RWPE2 (cell line): Measurements from ENCODE around the gene SAMD3.

ENCODE experiments used
- ATAC-seq: fragments of 200-7000 bp; cut with Tn5 transposase; 3 replicates; pipeline ENCODE4 v1.9.1; 2021; ENCODE audit warnings: low read depth
- DNase-seq: peaks from one replicate; pipeline ENCODE4 v3.0.0-alpha.2; 2020; ENCODE audit warnings: low spot score
- H3K27ac ChIP-seq: fragments of 450-650 bp; 2 replicates; pipeline ENCODE4 v1.5.1; 2017; ENCODE audit warnings: mild to moderate bottlenecking; ENCODE audit not compliant: poor library complexity, severe bottlenecking
- H3K27me3 ChIP-seq: fragments of 250-450 bp; sonication (Bioruptor Pico); 2 replicates; pipeline ENCODE4 v1.5.1; 2021; ENCODE audit warnings: mild to moderate bottlenecking, moderate library complexity; ENCODE audit not compliant: insufficient read depth, poor library complexity, severe bottlenecking
- H3K36me3 ChIP-seq: fragments of 250-450 bp; sonication (Bioruptor Pico); 2 replicates; pipeline ENCODE4 v1.5.1; 2020; ENCODE audit warnings: low read depth, mild to moderate bottlenecking, moderate library complexity
- H3K4me1 ChIP-seq: fragments of 250-450 bp; sonication (Bioruptor Pico); 2 replicates; pipeline ENCODE4 v1.5.1; 2021; ENCODE audit warnings: mild to moderate bottlenecking, moderate library complexity; ENCODE audit not compliant: insufficient read depth, poor library complexity, severe bottlenecking
- H3K4me3 ChIP-seq: fragments of 250-450 bp; sonication (Bioruptor Pico); 2 replicates; pipeline ENCODE4 v1.5.1; 2021; ENCODE audit warnings: mild to moderate bottlenecking, moderate library complexity; ENCODE audit not compliant: severe bottlenecking
- H3K9me3 ChIP-seq: fragments of 250-450 bp; sonication (Bioruptor Pico); 2 replicates; pipeline ENCODE4 v1.5.1; 2021; ENCODE audit warnings: mild to moderate bottlenecking, moderate library complexity; ENCODE audit not compliant: severe bottlenecking
- CTCF ChIP-seq: fragments of 450-650 bp; IDR thresholded peaks from one replicate; pipeline ENCODE4 v1.5.1; 2017; ENCODE audit warnings: mild to moderate bottlenecking, moderate library complexity; ENCODE audit not compliant: poor library complexity, severe bottlenecking

The SAMD3 gene

GRCh38 chr6:130132286-130132701, 90.5 kb downstream of the SAMD3 start:
- H3K36me3 ChIP-seq = 0 out of 2 replicates have a peak, but pooled peaks cover 6% of the 10 kb centered on the region
- H3K27ac ChIP-seq = no peak overlapping the region
- H3K9me3 ChIP-seq = no peaks in the 10 kb centered on the region
- no peak overlapping the region for H3K4me3 ChIP-seq
- no peak for DNase-seq
- no peaks in the 10 kb centered on the region for H3K4me1 ChIP-seq
- TF ChIP-seq CTCF = no peak
- ATAC-seq = no peak
- no peaks in the 10 kb centered on the region for H3K27me3 ChIP-seq

- ATAC-seq = no peak
These were observed 92.9 kb downstream of the SAMD3 start for GRCh38 chr6:130129762-130130246.

GRCh38 chr6:130128326-130128725, 94.4 kb downstream of the SAMD3 start:
- H3K4me3 ChIP-seq = no peak overlapping the region
- H3K27me3 ChIP-seq = no peaks in the 10 kb centered on the region
- no peak for DNase-seq
- no peaks in the 10 kb centered on the region for H3K4me1 ChIP-seq
- no peak overlapping the region for H3K27ac ChIP-seq
- no peak for ATAC-seq
- TF ChIP-seq CTCF = no peak
- no peaks in the 10 kb centered on the region for H3K9me3 ChIP-seq
- 0 out of 2 replicates have a peak, but pooled peaks cover 3% of the 10 kb centered on the region for H3K36me3 ChIP-seq

More at GRCh38 chr6:130129762-130130246, 92.9 kb downstream of the SAMD3 start:
- Histone ChIP-seq H3K36me3 (0 out of 2 replicates have a peak, but pooled peaks cover 6% of the 10 kb centered on the region), H3K4me3 (no peak overlapping the region), H3K27ac (no peak overlapping the region), H3K27me3 (no peaks in the 10 kb centered on the region), H3K4me1 (no peaks in the 10 kb centered on the region), H3K9me3 (no peaks in the 10 kb centered on the region)
- DNase-seq = no peak
- no peak for TF ChIP-seq CTCF

- ATAC-seq (no peak), DNase-seq (no peak)
- 0 out of 2 replicates have a peak, but pooled peaks cover 3% of the 10 kb centered on the region for H3K36me3 ChIP-seq
- no peaks in the 10 kb centered on the region for H3K4me1 ChIP-seq
- no peak for TF ChIP-seq CTCF
- H3K9me3 ChIP-seq = no peaks in the 10 kb centered on the region
- no peaks in the 10 kb centered on the region for H3K27me3 ChIP-seq
- H3K4me3 ChIP-seq = no peak overlapping the region
- H3K27ac ChIP-seq = no peak overlapping the region
These were observed 95.6 kb downstream of the SAMD3 start for GRCh38 chr6:130127195-130127594.

- no peaks in the 10 kb centered on the region for H3K4me1 ChIP-seq
- no peak; the same call in 2 of the 3 replicates for ATAC-seq
- no peaks in the 10 kb centered on the region; the same call in none of the 2 replicates for H3K36me3 ChIP-seq
- no peak for TF ChIP-seq CTCF
- no peak overlapping the region for H3K27ac ChIP-seq
- DNase-seq = no peak
- no peaks in the 10 kb centered on the region for H3K27me3 ChIP-seq
- no peak overlapping the region for H3K4me3 ChIP-seq
- no peaks in the 10 kb centered on the region for H3K9me3 ChIP-seq
These were observed 100.5 kb downstream of the SAMD3 start for GRCh38 chr6:130122243-130122642.
